Fibroblast of pulmonary artery (primary cell): ENCODE data around the gene MRPL58.
A peak's percentile ranks its signal among the peaks of the same experiment; 100 is the strongest.

ENCODE experiments used
- DNase-seq: peaks from one replicate; pipeline ENCODE4 v3.0.0-alpha.2; 2010; ENCODE audit warnings: low read depth
- H3K4me3 ChIP-seq: replicated peaks from 2 replicates; pipeline ENCODE4 v1.5.1; 2011; ENCODE audit warnings: low read depth, mild to moderate bottlenecking, control low read depth, low read length, moderate library complexity
- CTCF ChIP-seq: IDR thresholded peaks from 2 replicates; pipeline ENCODE4 v1.5.1; 2011; ENCODE audit warnings: mild to moderate bottlenecking, control low read depth, low read length, inconsistent platforms; ENCODE audit errors: missing control alignments

MRPL58 gene

GRCh38 chr17:74987909-74988711, 24.4 kb upstream of the MRPL58 start:
- DNase-seq: peak; percentile 69

GRCh38 chr17:74990581-74991105, 21.8 kb upstream of the MRPL58 start:
- DNase-seq: no peak

More at GRCh38 chr17:74987909-74988711, 24.4 kb upstream of the MRPL58 start:
- peak; percentile 27 for TF ChIP-seq CTCF
- peak overlapping the region; percentile 76 for H3K4me3 ChIP-seq

GRCh38 chr17:74992223-74992622, 20.2 kb upstream of the MRPL58 start:
- no peak overlapping the region for H3K4me3 ChIP-seq
- no peak for DNase-seq
- TF ChIP-seq CTCF: no peak

More at GRCh38 chr17:74990581-74991105, 21.8 kb upstream of the MRPL58 start:
- no peak for TF ChIP-seq CTCF
- H3K4me3 ChIP-seq: no peak overlapping the region

GRCh38 chr17:74994440-74994839, 18.0 kb upstream of the MRPL58 start:
- TF ChIP-seq CTCF: no peak

GRCh38 chr17:74995847-74996246, 16.6 kb upstream of the MRPL58 start:
- no peak for TF ChIP-seq CTCF
- no peak for DNase-seq
- no peak overlapping the region for H3K4me3 ChIP-seq

More at GRCh38 chr17:74994440-74994839, 18.0 kb upstream of the MRPL58 start:
- DNase-seq: peak; percentile 81
- no peak overlapping the region for H3K4me3 ChIP-seq

- no peak for DNase-seq
- H3K4me3 ChIP-seq: no peak overlapping the region
- no peak for TF ChIP-seq CTCF
These were observed 13.7 kb upstream of the MRPL58 start for GRCh38 chr17:74998783-74999182.
